NCI-H526 treated with DMSO at 0.1 percent for 48 hours (cell line): ENCODE results near the gene SART3.
"Not testable (repeated sequence)": the region's sequence is repeated elsewhere in the genome, so short reads cannot be mapped to it uniquely, and the experiment has no call there.

Source experiments
- DNase-seq: peaks from one replicate; lab custom pipeline; 2025; lab: John Stamatoyannopoulos, UW

SART3 gene

DNA sequence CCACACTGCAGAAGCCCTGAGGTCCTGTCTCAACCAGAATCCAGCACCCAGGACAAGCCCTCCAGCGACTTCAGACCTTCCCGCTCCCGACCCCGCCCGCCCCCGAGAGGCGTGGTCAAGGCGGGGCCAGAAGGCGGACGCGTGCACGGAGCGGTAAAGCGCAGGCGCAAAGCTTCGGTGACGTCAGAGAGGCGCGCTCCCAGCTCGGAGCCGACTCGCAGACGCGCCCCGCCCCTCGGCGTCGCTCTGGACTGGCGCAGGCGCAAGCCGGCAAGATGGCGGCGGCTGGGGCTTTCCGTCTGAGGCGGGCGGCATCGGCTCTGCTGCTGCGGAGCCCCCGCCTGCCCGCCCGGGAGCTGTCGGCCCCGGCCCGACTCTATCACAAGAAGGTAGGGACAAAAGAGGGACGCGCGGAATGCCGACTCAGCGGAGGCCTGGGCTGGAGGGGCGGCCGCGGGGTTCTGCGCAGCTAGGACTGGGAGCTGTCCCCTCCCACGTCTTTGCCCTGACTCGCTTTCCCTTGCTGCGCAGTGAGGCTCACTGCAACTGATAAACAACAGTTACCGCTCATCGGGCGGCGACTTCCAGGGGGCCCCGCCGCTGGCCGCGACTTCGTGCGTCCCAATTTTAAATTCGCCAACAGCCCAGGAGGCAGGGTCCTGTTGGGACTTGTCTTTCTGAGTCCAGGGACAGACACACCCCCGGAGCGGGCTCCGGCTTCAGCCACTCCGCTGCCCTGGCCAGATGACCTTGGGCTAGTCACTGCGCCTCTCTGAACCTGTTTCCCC, 1.6 kb upstream of the SART3 start, which contains the start of gene ISCU:
ISCU (plus strand) TSS at position 249 of the 788 bp plus-strand sequence; CDS start at position 276, 27 bp downstream.
- peak; percentile 92 for DNase-seq

DNA sequence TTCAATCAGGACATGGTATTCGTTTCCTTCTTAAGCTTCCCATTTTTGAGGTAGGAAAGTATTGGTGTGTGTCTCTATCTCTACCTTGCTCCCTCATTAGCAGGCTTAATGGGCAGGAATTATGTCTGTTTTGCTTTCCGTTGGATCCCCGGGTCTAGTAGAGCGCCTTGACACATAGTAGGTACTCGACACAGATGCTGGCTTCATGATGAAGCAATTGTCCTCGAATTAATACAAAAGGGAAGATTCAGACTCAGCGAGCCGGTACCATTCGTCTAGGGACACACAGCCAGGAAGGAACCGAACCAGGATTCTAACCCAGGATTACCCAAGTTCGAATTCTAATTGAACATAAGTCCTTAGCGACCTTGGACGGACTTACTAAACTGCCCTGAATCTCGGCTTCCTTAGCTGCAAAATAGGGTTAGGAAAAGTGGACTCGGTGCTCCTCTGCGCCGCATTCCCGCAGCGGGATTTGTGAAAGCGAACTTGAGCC, 927 bp upstream of the SART3 start:
- no peak for DNase-seq

DNA sequence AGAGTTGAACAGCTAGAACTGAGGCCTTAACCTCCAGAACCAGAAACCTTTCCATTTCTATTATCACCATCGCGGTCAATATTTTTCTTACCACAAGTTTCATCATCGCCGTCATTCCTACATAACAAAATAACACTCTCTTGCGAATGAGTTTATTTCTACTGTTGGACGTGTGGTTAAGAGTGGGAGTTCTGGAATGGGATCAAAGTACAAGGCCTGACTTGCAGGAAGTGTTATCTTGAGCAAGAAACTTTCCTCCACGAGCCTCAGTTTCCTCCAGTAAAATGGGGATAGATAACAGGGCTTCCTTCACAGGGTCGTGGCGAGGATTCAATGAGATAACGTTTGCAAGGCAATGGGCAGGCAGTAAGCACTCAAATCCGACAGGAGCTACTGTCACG, 652 bp downstream of the SART3 start:
- no peak for DNase-seq

DNA sequence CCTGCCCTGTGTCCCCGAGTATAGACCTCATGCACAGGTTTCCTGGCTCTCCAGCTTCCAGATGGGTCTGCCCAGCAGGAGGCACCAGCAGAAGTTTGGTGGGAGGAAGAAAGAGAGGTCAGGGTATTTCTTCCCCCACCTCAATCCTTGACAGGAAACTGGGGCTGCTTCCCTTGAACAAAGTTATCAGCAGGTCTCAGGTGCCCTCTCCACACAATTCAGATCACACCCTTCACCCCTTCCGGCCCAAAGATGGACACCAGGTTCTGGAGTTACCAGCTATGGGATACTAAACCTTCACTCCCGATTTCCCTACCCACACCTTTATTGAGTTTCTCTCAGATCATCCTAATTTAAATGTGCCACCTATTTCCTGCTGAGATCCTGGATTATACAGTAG, 1.2 kb downstream of the SART3 start:
- no peak for DNase-seq

DNA sequence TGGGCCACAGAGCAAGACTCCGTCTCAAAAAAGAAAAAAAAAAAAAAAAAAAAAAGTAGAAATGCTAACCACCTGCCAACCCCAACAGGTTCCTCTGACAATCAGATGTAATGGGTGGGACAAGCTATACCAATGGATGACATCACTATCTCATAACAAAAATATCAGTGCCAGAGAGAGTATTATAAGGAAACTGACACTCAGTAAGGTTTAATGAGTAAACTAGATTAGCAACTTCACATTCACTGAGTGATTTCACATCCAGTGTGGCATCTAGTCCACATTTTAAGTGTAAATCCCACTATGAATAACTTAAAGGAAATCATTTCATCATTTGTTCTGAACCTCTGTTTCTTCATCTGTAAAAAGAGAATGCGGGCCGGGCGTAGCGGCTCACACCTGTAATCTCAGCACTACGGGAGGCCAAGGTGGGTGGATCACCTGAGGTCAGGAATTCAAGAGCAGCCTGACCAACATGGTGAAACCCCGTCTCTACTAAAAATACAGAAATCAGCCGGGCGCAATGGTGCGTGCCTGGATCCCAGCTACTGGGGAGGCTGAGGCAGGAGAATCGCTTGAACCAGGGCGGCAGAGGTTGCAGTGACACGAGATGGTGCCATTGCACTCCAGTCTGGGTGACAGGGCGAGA, 1.8 kb downstream of the SART3 start:
- no peak for DNase-seq

DNA sequence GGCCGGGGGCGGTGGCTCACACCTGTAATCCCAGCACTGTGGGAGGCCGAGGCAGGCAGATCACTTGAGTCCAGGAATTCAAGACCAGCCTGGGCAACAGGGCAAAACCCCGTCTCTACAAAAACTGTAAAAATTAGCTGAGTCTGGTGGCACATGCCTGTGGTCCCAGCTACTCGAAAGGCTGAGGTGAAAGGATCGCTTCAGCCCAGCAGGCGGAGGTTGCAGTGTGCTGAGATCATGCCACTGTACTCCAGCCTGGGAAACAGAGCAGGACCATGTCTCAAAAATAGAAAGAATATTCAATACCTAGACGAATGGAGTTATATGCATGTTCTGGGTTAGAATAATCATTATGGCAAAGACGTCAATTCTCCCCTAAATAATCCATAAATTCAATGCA, 5.6 kb downstream of the SART3 start:
- DNase-seq: not testable (repeated sequence)

DNA sequence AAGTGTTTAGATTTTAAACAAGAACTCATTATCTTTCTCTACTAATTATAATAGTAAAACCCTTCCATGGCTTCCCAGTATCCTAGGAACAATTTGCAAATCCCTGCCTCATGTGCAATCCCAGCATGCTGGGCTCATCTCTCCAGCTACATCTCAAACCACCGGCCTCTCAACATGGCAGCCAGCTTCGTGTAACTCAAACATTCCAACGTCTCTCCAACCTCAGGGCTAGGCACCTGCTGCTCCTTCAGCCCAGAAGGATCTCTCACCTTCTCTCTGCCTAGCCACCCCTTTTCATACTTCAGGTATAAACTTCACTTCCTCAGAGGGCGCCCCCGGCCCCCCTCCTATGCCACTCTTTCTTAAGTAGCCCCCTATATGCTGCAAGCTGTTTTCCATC, 7.2 kb downstream of the SART3 start:
- no peak for DNase-seq

DNA sequence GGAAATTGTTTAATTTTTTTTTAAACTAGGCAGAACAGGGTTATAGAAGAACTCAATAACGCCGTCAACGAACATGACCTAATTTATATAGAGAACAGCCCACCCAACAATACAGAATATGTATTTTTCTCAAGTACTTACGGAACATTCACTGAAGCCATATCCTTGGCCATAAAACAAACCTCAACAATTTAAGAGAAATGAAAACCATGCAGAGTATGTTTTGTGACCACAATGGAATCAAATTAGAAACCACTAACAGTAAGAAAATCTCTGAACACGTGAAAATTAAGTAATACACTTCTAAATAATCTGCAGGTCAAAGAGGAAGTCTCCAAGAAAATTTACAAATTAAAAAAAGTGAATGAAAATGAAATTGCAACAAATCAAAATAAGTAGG, 9.4 kb downstream of the SART3 start:
- DNase-seq: no peak

DNA sequence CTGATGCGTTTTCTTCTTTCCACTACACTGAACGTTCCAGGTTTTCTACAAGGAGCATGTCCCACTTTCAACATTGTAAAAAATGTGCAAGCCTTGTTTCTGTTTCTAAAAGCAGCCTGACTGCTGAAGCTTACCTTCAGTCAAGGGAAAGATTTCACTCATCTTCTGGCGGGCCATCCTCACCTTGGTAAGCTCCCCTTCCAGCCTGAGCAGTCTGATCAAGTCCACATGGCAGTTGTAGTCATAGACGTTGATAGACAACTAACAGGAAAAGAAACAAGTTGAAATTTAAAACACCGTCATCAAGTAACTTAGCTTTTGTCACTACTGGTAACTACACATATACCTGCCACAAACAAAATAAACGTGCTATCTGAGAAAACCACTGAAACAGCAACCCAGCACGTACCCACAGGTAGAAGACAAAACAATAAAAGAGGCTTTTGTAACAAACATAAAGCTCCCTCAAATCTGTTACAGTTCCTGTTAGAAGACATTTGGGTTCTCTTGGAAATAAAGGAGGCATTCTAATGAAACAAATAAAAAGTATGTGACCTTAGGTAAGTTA, 11.9 kb downstream of the SART3 start:
- DNase-seq: no peak

DNA sequence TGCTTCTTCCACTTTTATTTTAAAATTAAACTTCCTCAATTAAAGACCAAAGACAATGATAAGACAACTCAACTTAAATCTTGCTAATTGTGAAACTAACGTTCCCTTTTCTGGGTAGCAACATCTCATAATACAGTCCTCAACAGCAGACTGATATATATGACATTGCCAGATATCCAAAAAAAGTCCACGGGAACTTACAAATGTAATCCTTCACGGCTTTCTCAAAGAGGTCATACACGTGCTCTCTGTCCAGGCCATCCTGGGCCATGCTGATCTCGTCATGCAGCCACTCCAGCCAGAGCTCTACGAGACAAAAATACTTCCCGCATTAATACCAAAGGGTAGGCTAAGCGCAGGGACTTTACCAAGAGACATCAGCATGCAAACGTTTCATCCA, 13.3 kb downstream of the SART3 start:
- DNase-seq: no peak

DNA sequence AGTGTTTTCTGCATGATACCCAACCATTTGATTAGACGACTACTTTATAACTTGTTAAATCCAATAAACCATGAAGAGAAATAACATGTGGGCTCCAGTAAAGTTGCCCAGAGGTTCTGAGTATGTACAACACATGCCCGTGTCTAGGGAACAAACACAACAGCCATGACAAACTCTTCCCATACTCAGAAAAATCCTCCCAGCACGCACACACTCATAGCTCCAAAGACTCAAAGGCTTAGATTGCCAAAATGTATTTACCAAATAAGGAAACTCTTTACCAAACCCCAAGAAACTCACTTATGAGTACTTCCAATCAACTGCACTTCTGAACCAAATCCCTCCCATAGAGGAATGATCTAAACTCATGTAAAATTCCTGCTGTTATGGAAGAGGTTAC, 17.3 kb downstream of the SART3 start:
- no peak for DNase-seq

DNA sequence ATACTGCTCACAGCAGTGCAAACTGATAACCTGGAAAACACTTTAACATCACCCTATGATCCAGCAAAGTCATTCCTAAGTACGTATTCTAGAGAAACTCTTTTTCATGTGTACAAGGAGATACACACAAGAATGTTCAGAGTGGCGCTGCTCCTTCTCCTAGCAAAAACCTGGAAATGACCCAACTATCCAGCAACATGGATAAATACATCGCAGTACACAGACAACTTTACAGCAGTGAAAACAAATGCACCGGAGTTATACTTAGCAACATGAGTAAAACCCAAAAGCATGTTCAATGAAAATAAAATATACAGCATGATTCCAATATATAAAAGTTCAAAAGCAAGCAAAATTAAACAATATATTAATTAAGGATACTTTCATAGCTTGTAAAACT, 18.7 kb downstream of the SART3 start:
- no peak for DNase-seq

DNA sequence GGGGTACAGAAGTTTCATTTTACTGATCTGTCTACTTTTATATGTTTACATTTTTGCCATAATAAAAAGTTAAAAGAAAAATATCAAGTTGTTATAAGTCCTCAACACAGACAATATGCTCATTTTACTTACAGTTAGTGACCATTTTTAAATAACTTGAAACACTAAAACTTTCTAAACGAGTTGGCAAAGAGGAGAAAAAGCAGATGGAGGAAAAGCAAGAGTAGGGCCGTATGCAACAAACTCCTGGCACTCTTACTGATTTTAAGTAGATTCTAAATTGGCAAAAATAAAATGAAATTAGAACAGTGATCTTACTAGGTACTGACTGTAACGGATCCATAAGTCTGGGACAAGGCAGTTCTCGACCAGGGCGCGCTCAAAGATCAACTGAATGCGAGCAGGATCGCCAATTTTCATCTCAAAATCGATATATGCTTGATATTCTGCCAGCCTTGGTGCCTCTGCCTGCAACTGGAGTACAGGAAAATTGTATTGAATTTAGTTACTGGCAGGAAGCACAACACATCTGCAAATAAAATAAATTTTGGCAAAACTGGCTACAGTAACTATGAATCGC, 22.3 kb downstream of the SART3 start:
- no peak for DNase-seq

DNA sequence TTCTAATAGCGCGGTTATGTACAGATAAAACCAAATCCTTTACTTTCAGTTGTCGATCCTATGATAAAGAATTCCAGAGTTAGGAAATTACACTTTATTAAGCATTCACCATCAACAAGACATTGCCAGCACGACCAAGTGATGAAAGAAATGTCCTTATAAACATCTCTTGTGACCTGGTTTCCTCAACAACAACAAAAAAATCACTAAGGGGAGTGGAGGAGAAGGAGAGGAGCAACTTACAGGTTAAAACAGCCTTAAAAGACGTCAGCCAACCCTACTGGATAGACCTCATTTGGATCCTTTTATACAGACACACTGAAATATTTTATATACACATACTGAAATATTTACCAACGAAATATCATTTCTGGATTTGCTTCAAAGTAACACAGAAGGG, 22.8 kb downstream of the SART3 start:
- no peak for DNase-seq

DNA sequence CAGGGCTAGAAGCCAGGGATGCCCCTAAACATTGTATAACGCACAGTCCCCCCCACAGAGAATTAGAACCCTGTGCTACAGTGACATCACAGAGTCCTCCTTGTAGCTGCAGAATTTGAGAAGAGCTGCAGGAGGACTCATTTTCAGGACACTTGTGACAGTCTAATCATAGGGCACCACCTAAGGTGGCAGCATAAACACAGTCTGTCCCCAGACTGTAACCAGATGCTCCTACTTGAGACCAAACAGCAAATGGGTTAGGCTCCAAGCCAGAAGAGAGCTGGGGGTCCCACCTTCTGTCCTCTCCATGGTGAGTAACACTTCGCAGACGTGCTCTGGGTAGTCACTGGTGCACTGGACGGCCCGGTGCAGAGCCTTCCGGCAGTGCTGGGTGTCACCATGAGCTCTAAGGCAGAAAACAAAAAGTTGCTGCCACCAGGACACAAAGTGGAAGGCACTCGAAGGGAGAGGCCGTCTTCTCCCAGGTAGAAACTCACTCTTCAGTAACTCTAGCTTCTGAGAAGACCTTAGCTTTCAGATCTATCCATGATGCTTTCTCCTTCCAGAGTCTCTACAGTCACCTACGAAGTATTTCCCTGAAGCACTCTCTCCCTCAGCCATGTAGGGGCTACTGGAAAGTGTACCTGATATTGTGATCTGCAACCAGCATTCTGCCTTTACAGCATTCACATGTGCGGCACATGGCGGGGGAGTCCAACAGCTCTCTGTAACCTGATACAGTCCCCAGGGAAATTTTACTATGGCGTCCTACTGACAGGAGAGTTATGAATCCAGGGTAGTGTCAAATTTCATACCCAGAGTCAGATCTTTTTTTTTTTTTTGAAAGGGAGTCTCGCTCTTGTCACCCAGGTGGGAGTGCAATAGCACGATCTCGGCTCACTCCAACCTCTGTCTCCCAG, 28.8 kb downstream of the SART3 start:
- peak; percentile 96 for DNase-seq

DNA sequence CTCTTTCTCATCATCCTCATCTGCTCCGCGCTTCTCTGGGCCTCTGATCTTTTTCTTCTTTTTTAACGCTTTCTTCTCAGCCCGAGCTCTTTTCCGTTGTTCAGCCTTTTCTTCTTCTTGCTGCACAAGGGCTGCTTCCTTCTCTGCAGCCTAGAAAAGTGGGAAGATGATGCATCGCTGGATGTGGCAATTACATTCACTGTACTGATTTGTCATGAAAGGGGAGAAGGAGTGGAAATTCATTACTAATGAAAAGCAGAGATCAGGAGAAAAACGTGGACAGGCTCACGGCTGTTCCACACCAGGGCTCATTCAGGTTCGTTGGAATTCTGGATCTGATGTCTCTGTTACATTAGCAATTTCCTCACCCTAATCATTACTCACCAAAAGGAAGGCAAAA, 30.8 kb downstream of the SART3 start:
- no peak for DNase-seq

DNA sequence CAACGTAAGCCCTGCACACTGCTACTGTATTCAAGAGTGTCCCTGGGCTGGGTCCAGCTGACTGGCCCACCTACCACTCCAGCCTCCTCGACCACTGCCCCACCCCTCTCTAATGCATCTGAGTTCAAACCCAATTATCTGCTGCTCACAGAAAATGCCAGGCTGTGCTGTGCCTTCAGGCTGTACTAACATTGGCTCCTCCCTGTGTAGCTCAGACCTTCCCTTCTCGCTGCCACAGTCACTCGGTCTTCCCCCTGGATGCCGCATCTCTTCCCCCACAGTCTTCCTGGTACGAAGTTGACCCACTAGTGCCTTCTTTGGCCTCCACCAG, 33.8 kb downstream of the SART3 start:
- DNase-seq: no peak

DNA sequence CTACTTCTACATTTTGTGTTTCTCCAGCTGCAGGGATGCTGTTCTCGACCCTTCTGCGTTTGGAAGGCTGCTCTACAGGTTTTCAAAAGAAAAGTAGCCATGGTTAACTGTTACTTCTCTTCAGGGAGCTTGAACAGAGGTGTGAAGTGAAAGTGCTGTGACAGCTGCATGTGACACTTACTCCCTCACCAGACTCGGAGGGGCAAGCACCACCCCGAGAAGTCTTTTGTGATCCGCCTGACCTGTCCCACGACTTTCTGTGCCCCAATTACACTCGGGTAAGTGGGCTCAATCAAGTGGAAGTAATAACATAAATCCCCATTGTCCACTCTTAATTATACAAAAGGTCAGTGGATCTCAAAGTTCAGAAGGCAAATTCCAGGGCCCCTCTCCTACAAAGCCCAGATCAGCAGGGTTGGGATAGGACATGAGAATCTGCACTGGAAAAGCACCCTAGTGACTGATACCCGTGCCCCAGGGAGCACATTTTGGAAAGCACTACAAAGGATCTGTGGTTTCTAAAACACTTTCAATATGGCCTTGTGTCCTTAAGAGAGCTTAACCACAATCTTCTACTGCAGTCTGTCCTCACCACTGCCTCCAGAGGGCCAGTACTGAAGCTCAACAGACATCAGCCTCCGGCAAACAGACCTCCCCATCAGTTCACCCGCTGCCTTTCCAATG, 34.3 kb downstream of the SART3 start:
- no peak for DNase-seq

DNA sequence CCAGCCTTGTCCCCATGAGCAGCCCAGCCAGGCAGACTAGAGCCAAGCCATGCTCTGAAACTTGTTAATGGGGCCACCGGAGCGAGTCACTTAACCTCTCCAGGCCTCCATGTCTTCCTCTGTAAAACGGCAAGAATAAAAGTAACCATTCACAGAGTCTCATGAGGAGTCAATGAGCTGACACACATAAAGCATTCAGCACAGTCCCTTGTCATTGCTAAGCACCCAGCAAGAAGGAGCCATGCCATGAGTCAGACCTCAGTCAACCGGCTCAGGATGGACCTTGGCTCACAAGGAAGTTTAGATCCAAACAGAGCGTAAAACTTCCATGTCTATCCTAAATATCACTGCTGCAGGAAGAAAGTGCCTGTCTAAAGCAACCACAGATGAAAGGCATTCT, 35.3 kb downstream of the SART3 start:
- DNase-seq: no peak

DNA sequence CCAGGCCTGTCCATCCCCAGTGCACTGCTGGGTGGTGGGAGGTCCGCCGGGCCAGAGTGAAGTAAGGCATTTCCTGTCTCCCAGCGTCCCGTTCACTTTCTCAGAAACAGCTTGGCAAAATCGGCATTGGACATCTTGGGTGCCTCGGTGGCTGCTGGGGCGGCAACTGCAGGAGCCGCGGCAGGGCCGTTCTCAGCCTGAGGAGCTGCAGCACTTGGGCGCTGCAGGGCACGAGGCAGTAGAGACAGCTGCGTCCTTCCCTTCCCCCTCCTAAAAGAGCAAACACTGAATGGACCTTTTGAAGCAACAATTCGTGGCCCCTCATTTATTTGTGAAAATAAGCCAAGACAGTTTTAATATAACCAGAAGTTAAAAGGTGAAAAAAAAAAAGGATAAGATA, 37.6 kb downstream of the SART3 start:
- DNase-seq: no peak

DNA sequence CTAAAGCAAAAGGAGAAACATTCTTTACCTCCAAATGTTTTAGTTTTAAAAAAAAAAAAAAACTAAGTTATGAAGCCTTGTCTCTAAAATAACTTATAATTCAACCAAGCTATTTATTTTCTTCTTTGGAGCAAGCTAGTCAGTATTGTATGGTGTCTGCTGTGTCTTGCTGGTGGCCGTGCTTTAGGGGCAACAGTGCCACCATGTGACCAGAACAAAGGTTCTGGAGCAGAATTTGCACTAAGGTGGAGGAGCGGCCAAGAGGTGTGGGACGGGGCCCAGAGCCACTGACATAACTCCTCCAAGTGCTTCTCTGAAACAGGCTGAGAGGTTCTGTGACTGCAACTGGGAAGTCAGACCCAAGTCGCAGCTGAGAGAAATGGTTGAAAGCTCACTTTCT, 41.4 kb downstream of the SART3 start:
- DNase-seq: no peak
